WTC11 (cell line): ENCODE measurements around the gene CEMIP. TPM values are rescaled to one million over a fixed set of nuclear protein-coding genes. Genes with fewer than 3 reads are reported as not detected.

ENCODE experiments used
- ATAC-seq: fragments of 200-7000 bp; cut with Tn5 transposase; 2 replicates; pipeline ENCODE4 v1.10.0; 2021; ENCODE audit warnings: mild to moderate bottlenecking, moderate library complexity
- CTCF ChIA-PET: fragments of 300-600 bp; sonication (Branson Sonifier 250); formaldehyde crosslinking; loops from one replicate; lab custom pipeline; 2021; ENCODE audit warnings: antibody characterized with exemption; lab: Charles Lee
- POLR2A ChIA-PET: fragments of 350-600 bp; sonication (Branson Sonifier 250); formaldehyde crosslinking; loops from one replicate; lab custom pipeline; 2021; ENCODE audit warnings: antibody characterized with exemption; lab: Charles Lee
- DNase-seq: peaks from one replicate; pipeline ENCODE4 v3.0.0; 2021; ENCODE audit warnings: low spot score
- H3K27ac Mint-ChIP-seq: 2 replicates; pipeline ENCODE4 v1.8.0; 2021; ENCODE audit warnings: mixed read lengths
- H3K27me3 Mint-ChIP-seq: 2 replicates; pipeline ENCODE4 v1.8.0; 2021; ENCODE audit warnings: low read depth, mild to moderate bottlenecking, moderate library complexity, mixed read lengths
- H3K36me3 Mint-ChIP-seq: 2 replicates; pipeline ENCODE4 v1.8.0; 2021; ENCODE audit warnings: mixed read lengths
- H3K4me1 Mint-ChIP-seq: 2 replicates; pipeline ENCODE4 v1.8.0; 2022; ENCODE audit warnings: mixed read lengths
- H3K4me3 Mint-ChIP-seq: 2 replicates; pipeline ENCODE4 v1.8.0; 2021; ENCODE audit warnings: mild to moderate bottlenecking, moderate library complexity, mixed read lengths
- H3K9me3 Mint-ChIP-seq: 2 replicates; pipeline ENCODE4 v1.8.0; 2021; ENCODE audit warnings: mixed read lengths
- ETV6 ChIP-seq: sonication (generic); formaldehyde crosslinking; IDR thresholded peaks from 2 replicates; pipeline ENCODE4 v1.8.1; 2022; ENCODE audit warnings: mild to moderate bottlenecking, missing genetic modification reagents
- FOXK1 ChIP-seq: sonication (generic); formaldehyde crosslinking; IDR thresholded peaks from 2 replicates; pipeline ENCODE4 v1.8.0; 2022; ENCODE audit warnings: mild to moderate bottlenecking, moderate library complexity, missing genetic modification reagents
- FOXP4 ChIP-seq: sonication (generic); formaldehyde crosslinking; IDR thresholded peaks from 2 replicates; pipeline ENCODE4 v1.8.0; 2022; ENCODE audit warnings: mild to moderate bottlenecking, missing genetic modification reagents
- GABPB1 ChIP-seq: sonication (generic); formaldehyde crosslinking; IDR thresholded peaks from 2 replicates; pipeline ENCODE4 v1.8.1; 2023; ENCODE audit warnings: mild to moderate bottlenecking, missing genetic modification reagents
- KAT7 ChIP-seq: sonication (generic); formaldehyde crosslinking; IDR thresholded peaks from 2 replicates; pipeline ENCODE4 v1.8.1; 2023; ENCODE audit warnings: missing genetic modification reagents, mild to moderate bottlenecking, borderline replicate concordance
- MAX ChIP-seq: sonication (generic); formaldehyde crosslinking; IDR thresholded peaks from 2 replicates; pipeline ENCODE4 v1.8.0; 2022; ENCODE audit warnings: mild to moderate bottlenecking, missing genetic modification reagents
- MXD4 ChIP-seq: fragments of 250-450 bp; sonication (Bioruptor Pico); IDR thresholded peaks from 2 replicates; pipeline ENCODE4 v1.8.0; 2021; ENCODE audit warnings: mild to moderate bottlenecking, moderate library complexity, borderline replicate concordance
- MYBL2 ChIP-seq: sonication (generic); formaldehyde crosslinking; IDR thresholded peaks from 2 replicates; pipeline ENCODE4 v1.8.1; 2023; ENCODE audit warnings: mild to moderate bottlenecking, moderate library complexity, missing genetic modification reagents
- NFATC4 ChIP-seq: fragments of 250-450 bp; sonication (Bioruptor Pico); IDR thresholded peaks from 2 replicates; pipeline ENCODE4 v1.9.0; 2021; ENCODE audit warnings: mild to moderate bottlenecking
- NFE2L1 ChIP-seq: sonication (generic); formaldehyde crosslinking; IDR thresholded peaks from 2 replicates; pipeline ENCODE4 v1.8.1; 2023; ENCODE audit warnings: missing genetic modification reagents
- PRRX2 ChIP-seq: fragments of 250-450 bp; sonication (Bioruptor Pico); IDR thresholded peaks from 2 replicates; pipeline ENCODE4 v1.8.0; 2021; ENCODE audit warnings: mild to moderate bottlenecking
- RELA ChIP-seq: sonication (generic); formaldehyde crosslinking; IDR thresholded peaks from 2 replicates; pipeline ENCODE4 v1.8.1; 2022; ENCODE audit warnings: missing genetic modification reagents, mild to moderate bottlenecking, borderline replicate concordance
- RORB ChIP-seq: fragments of 250-450 bp; sonication (Bioruptor Pico); IDR thresholded peaks from 2 replicates; pipeline ENCODE4 v1.9.0; 2021; ENCODE audit warnings: mild to moderate bottlenecking
- SMAD3 ChIP-seq: sonication (generic); formaldehyde crosslinking; IDR thresholded peaks from 2 replicates; pipeline ENCODE4 v1.8.0; 2022; ENCODE audit warnings: missing genetic modification reagents, mild to moderate bottlenecking, borderline replicate concordance
- SOX15 ChIP-seq: fragments of 250-450 bp; sonication (Bioruptor Pico); IDR thresholded peaks from 2 replicates; pipeline ENCODE4 v1.9.0; 2021; ENCODE audit warnings: mild to moderate bottlenecking
- TP53 ChIP-seq: sonication (generic); formaldehyde crosslinking; IDR thresholded peaks from 2 replicates; pipeline ENCODE4 v1.8.1; 2023; ENCODE audit warnings: mild to moderate bottlenecking, missing genetic modification reagents
- ZNF121 ChIP-seq: sonication (generic); formaldehyde crosslinking; IDR thresholded peaks from 2 replicates; pipeline ENCODE4 v1.8.0; 2023; ENCODE audit warnings: missing genetic modification reagents
- ZNF232 ChIP-seq: sonication (generic); formaldehyde crosslinking; IDR thresholded peaks from 2 replicates; pipeline ENCODE4 v1.8.0; 2022; ENCODE audit warnings: mild to moderate bottlenecking, missing genetic modification reagents
- ZNF263 ChIP-seq: sonication (generic); formaldehyde crosslinking; IDR thresholded peaks from 2 replicates; pipeline ENCODE4 v1.8.1; 2022; ENCODE audit warnings: low read depth, mild to moderate bottlenecking, moderate library complexity, missing genetic modification reagents
- ZNF396 ChIP-seq: fragments of 250-450 bp; sonication (Bioruptor Pico); IDR thresholded peaks from 2 replicates; pipeline ENCODE4 v1.8.0; 2021; ENCODE audit warnings: mild to moderate bottlenecking, moderate library complexity, borderline replicate concordance
- total RNA-seq: library from RNA; stranded (reverse); gene quantifications from 3 replicates; pipeline ENCODE4 v1.2.3, GENCODE V29; 2021
- TF ChIP-seq, protein P1 (sequence below): sonication (generic); formaldehyde crosslinking; IDR thresholded peaks from 2 replicates; pipeline ENCODE4 v1.8.0; 2022; ENCODE audit warnings: mild to moderate bottlenecking, missing genetic modification reagents
- TF ChIP-seq, protein P2 (sequence below): sonication (generic); formaldehyde crosslinking; IDR thresholded peaks from 2 replicates; pipeline ENCODE4 v1.8.1; 2022; ENCODE audit warnings: missing genetic modification reagents, borderline replicate concordance
- TF ChIP-seq, protein P3 (sequence below): sonication (generic); formaldehyde crosslinking; IDR thresholded peaks from 2 replicates; pipeline ENCODE4 v1.8.1; 2023; ENCODE audit warnings: mild to moderate bottlenecking, missing genetic modification reagents

Gene CEMIP
- total RNA-seq, 1 experiment from 2014 or later, result 0.87 TPM

- TF ChIP-seq RORB (CRISPR knock-in tag), result no peak
- no peak for TF ChIP-seq TP53 (CRISPR knock-in tag)
These were observed 134.4 kb downstream of the CEMIP start (continued) for GRCh38 chr15:80913541-80913940.

GRCh38 chr15:80915472-80915871 is 136.3 kb downstream of the CEMIP start:
- Mint-ChIP-seq H3K9me3 (no peaks in the 10 kb centered on the region), H3K27me3 (no peaks in the 10 kb centered on the region; the same call in 1 of the 2 replicates), H3K27ac (no peak overlapping the region), H3K4me3 (no peak overlapping the region), H3K4me1 (peaks cover 23% of the 10 kb centered on the region), H3K36me3 (no peaks in the 10 kb centered on the region)
- POLR2A ChIA-PET, result no interaction called here
- CTCF ChIA-PET, result interaction anchor here (0.9 to 4.3 kb wide), 7 partner anchors 48 to 328 kb away, joined by 3 to 25 read pairs (median 4); partner anchors contain the start of gene CEMIP
- DNase-seq (peak; percentile 66), ATAC-seq (peak; percentile 99)
- no peak for TF ChIP-seq ZNF232 (CRISPR knock-in tag)
- no peak for TF ChIP-seq RELA
- TF ChIP-seq, protein P1, sequence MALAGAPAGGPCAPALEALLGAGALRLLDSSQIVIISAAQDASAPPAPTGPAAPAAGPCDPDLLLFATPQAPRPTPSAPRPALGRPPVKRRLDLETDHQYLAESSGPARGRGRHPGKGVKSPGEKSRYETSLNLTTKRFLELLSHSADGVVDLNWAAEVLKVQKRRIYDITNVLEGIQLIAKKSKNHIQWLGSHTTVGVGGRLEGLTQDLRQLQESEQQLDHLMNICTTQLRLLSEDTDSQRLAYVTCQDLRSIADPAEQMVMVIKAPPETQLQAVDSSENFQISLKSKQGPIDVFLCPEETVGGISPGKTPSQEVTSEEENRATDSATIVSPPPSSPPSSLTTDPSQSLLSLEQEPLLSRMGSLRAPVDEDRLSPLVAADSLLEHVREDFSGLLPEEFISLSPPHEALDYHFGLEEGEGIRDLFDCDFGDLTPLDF (CRISPR knock-in tag), result no peak
- no peak for TF ChIP-seq ZNF263 (CRISPR knock-in tag)
- no peak for TF ChIP-seq GABPB1 (CRISPR knock-in tag)
- no peak for TF ChIP-seq FOXK1 (CRISPR knock-in tag)
- TF ChIP-seq MAX (CRISPR knock-in tag), result no peak
- no peak for TF ChIP-seq PRRX2 (CRISPR knock-in tag)

DNA sequence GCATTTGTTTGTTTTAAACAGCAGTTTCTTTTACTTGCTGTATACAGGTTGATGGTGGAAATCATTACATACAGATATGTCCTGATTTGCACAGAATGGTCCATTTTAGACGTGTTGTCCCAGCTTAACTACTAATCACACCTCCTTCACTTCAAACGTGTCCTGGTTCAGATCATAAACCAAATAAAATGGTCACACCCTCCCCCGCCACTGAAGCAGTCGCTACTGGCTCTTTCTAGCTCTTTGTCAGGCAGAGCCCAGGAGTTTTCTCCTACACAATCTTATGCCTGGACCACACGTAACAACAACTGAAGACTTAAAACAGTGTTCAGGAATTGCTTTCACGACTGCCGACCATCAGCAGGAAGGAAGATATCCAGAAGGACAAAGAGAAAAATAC is 136.9 kb downstream of the CEMIP start:
- CTCF ChIA-PET, result interaction anchor here (0.9 to 4.3 kb wide), 6 partner anchors 53 to 256 kb away, joined by 3 to 25 read pairs (median 4); partner anchors contain the start of gene CEMIP
- ATAC-seq (no peak), DNase-seq (no peak)

DNA sequence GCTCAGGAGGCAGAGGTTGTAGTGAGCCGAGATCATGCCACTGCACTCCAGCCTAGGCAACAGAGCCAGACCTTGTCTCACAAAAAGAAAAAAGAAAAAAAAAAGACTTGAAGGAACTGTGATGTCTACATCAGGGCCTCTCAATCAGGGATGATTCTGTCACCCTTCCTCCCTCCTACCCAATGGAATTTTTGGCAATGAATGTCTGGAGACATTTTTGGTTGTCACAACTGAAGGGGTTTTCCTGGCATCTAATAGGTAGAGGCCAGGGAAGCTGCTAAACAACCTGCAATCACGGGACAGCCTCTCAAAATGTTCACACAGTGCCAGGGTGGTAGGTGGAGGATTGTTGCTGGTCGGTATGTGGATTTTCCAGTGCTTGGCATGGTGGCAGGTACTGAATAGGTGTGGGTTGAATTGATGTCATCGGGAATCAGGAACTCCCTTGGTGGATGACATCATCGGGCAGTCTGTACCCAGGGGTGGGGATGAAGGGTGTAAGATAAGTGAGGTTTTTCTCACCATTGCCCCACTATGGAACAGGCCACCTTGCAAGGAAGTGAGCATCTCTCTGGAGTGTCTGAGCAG is 139.1 kb downstream of the CEMIP start:
- peaks cover 23% of the 10 kb centered on the region for H3K4me1 Mint-ChIP-seq
- no peak for ATAC-seq
- no peak overlapping the region for H3K4me3 Mint-ChIP-seq
- no peaks in the 10 kb centered on the region for H3K9me3 Mint-ChIP-seq
- no peak for DNase-seq
- H3K27me3 Mint-ChIP-seq, result no peaks in the 10 kb centered on the region
- POLR2A ChIA-PET, result no interaction called here
- CTCF ChIA-PET, result interaction anchor here (2.0 kb wide), 1 partner anchor 142 kb away, joined by 4 read pairs; no protein-coding TSS in a partner anchor
- no peak overlapping the region for H3K27ac Mint-ChIP-seq
- no peaks in the 10 kb centered on the region for H3K36me3 Mint-ChIP-seq
- TF ChIP-seq SMAD3 (CRISPR knock-in tag), result no peak
- TF ChIP-seq ZNF121 (CRISPR knock-in tag), result no peak
- TF ChIP-seq SOX15, result no peak
- TF ChIP-seq ZNF396 (CRISPR knock-in tag), result no peak
- TF ChIP-seq, protein P2, sequence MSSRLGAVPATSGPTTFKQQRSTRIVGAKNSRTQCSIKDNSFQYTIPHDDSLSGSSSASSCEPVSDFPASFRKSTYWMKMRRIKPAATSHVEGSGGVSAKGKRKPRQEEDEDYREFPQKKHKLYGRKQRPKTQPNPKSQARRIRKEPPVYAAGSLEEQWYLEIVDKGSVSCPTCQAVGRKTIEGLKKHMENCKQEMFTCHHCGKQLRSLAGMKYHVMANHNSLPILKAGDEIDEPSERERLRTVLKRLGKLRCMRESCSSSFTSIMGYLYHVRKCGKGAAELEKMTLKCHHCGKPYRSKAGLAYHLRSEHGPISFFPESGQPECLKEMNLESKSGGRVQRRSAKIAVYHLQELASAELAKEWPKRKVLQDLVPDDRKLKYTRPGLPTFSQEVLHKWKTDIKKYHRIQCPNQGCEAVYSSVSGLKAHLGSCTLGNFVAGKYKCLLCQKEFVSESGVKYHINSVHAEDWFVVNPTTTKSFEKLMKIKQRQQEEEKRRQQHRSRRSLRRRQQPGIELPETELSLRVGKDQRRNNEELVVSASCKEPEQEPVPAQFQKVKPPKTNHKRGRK (CRISPR knock-in tag), result no peak
- TF ChIP-seq, protein P1 (CRISPR knock-in tag), result no peak
- no peak for TF ChIP-seq NFE2L1 (CRISPR knock-in tag)
- no peak for TF ChIP-seq FOXP4 (CRISPR knock-in tag)
- no peak for TF ChIP-seq MAX (CRISPR knock-in tag)
- TF ChIP-seq MYBL2 (CRISPR knock-in tag), result no peak
- no peak for TF ChIP-seq NFATC4 (CRISPR knock-in tag)
- no peak for TF ChIP-seq FOXK1 (CRISPR knock-in tag)
- TF ChIP-seq MXD4 (CRISPR knock-in tag), result no peak

More for the DNA sequence above, 136.9 kb downstream of the CEMIP start:
- TF ChIP-seq KAT7 (no peak), ETV6 (CRISPR knock-in tag) (no peak), FOXK1 (CRISPR knock-in tag) (no peak)
- TF ChIP-seq, protein P3, sequence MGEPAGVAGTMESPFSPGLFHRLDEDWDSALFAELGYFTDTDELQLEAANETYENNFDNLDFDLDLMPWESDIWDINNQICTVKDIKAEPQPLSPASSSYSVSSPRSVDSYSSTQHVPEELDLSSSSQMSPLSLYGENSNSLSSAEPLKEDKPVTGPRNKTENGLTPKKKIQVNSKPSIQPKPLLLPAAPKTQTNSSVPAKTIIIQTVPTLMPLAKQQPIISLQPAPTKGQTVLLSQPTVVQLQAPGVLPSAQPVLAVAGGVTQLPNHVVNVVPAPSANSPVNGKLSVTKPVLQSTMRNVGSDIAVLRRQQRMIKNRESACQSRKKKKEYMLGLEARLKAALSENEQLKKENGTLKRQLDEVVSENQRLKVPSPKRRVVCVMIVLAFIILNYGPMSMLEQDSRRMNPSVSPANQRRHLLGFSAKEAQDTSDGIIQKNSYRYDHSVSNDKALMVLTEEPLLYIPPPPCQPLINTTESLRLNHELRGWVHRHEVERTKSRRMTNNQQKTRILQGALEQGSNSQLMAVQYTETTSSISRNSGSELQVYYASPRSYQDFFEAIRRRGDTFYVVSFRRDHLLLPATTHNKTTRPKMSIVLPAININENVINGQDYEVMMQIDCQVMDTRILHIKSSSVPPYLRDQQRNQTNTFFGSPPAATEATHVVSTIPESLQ, result no peak
- H3K36me3 Mint-ChIP-seq, result no peaks in the 10 kb centered on the region
- no peak overlapping the region for H3K4me3 Mint-ChIP-seq
- POLR2A ChIA-PET, result no interaction called here
- H3K4me1 Mint-ChIP-seq, result peaks cover 23% of the 10 kb centered on the region
- no peaks in the 10 kb centered on the region; the same call in 1 of the 2 replicates for H3K27me3 Mint-ChIP-seq
- H3K27ac Mint-ChIP-seq, result no peak overlapping the region
- no peaks in the 10 kb centered on the region for H3K9me3 Mint-ChIP-seq
